ENCODE data around the gene MYO18A. TPM values are rescaled to one million over a fixed set of nuclear protein-coding genes. Genes with fewer than 3 reads are reported as not detected.

Gene MYO18A
- total RNA-seq, 1 experiment from 2014 or later: 13.3 TPM

DNA sequence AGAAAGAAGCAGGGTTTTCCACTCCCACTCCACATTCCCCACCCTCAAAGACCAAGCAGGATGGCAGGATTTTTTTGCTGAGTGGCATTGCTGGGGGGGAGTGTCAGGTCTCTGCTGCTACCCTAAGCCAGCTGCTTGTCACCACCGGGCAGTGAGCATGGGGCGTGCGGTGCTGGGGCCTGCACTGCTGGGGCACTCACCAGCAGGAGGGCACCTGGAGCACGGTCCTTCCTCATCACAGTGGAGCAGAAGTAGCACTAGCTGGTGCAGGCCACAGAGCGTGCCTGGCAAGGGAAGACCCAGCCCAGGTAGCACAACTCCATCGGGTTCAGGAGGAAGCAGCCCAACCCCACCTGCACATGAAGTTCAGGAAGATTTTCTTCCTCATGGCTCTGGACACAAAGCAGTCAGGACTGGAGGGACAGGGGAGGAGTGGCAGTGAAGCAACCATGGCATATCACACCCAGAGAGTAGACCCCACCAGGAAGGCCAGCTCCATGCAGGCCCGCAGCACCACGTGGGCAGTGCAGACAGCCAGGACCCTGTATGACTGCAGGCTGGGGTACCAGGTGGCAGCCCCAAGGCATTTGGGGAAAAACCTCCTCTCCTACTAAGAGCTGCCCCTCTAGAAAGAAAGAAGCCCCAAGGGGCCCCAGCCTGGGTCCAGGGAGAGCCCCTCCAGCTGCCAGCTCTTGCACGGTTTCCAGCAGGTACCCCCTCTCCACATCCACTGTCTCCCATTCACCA, 16.7 kb upstream of the MYO18A start:
- DNase-seq (ENCODE audit: low read depth): no peak
- in situ Hi-C loops (cut with HindIII; ENCODE audit: low pct_unique_long_range_greater_than_20kb, low sequenced_read_pairs): no loop called here

DNA sequence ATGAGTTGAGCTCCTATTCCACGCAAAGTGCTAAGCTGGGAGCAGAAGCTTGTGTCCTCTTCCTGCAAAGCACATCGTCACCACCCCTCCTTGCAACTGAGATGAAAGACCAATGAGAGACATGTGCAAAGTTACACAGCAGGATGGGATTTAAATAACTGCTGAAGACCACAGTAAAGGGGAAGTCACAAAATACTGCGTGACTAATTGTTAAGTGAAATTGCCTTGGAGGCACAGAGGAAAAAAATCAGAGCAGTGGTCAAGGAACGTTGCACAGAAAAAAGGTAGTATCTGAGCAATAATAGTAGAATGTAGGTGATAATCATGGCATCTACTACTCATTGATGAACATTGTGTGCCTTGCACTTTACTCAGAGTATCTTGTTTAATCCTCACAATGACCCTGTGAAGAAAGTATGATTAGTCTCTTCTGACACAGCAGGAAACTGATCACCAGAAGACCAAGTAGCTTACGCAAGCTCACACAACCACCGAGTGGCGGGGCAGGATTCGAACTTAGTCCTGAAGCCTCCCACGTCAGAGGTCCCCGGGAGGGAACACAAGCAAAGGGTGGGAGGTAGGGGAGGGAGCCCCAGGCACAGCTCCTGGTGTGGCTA, 15.4 kb upstream of the MYO18A start:
- in situ Hi-C loops (cut with HindIII; ENCODE audit: low pct_unique_long_range_greater_than_20kb, low sequenced_read_pairs): no loop called here
- no peak for DNase-seq (ENCODE audit: low read depth)

DNA sequence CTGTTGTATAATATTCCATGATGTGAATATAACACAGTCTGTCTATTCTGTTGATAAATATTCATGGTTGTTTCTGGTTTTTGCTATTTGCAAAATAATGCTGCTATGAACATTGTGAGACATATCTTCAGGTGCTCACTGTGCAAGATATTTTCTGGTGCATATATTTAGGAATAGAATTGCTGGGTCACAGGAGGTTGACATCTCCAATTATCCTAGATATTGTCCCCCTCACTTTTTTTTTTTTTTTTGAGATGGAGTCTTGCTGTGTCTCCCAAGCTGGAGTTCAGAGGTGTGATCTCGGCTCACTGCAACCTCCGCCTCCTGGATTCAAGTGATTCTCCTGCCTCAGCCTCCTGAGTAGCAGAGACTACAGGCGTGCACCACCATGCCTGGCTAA, 14.5 kb upstream of the MYO18A start:
- no peak for DNase-seq (ENCODE audit: low read depth)
- in situ Hi-C loops (cut with HindIII; ENCODE audit: low pct_unique_long_range_greater_than_20kb, low sequenced_read_pairs): no loop called here

DNA sequence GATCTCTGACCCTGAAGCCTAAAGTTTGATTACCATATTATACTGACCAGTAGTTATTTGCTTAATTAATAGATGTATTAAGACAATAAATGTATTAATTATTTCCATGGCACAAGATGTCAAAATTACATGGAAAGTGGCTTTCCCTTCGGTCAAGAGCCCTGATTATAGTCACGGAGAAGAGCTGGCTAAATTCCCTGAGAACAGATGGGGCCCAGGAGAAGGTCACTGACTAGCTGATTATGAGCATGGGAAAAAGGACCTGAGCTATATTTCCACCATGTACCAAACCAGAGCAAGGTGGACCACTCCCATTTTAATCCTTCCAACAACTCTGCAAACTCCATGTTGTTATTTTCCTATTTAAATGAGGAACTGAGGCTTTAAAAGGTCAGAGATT, 12.9 kb upstream of the MYO18A start:
- in situ Hi-C loops (cut with HindIII; ENCODE audit: low pct_unique_long_range_greater_than_20kb, low sequenced_read_pairs): no loop called here
- no peak for DNase-seq (ENCODE audit: low read depth)

GRCh38 chr17:29190592-29191207, 10.5 kb upstream of the MYO18A start:
- DNase-seq (ENCODE audit: low read depth): no peak
- in situ Hi-C loops (cut with HindIII; ENCODE audit: low pct_unique_long_range_greater_than_20kb, low sequenced_read_pairs): no loop called here

DNA sequence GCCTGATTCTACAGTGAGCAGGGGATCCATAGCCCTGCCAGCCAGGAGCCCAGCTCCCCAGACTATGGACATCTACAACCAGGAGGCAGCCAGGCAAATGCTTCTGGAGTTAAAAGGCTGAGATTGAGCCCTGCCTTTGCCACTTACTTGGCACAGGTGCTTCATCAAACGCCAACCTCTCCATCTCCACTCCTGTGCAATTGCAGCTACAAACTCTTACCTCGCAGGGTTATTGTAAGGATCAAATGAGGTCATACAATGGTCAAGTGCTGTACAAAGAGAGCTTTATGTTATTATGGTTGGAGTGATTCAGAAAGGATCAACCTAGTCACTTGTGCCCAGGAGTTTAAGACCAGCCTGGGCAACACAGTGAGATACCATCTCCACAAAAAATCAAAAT, 9.8 kb upstream of the MYO18A start:
- in situ Hi-C loops (cut with HindIII; ENCODE audit: low pct_unique_long_range_greater_than_20kb, low sequenced_read_pairs): no loop called here
- no peak for DNase-seq (ENCODE audit: low read depth)

DNA sequence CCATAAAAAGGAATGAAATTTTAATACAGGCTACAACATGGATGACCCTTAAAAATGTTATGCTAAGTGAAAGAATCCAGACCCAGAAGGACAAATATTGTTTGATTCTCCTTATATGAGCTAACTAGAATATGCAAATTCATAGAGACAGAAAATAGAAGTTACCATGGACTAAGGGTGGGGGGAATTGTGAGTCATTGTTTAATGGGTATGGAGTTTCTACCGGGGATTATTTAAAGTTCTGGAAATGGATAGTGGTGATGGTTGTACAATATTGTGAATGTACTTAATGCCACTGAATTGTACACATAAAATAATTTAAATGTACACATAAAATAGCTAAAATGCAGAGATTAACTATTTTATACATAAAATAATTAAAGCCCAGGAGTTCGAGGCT, 9.2 kb upstream of the MYO18A start:
- DNase-seq (ENCODE audit: low read depth): no peak
- in situ Hi-C loops (cut with HindIII; ENCODE audit: low pct_unique_long_range_greater_than_20kb, low sequenced_read_pairs): no loop called here

GRCh38 chr17:29181226-29181625, 1.0 kb upstream of the MYO18A start:
- no peak for DNase-seq (ENCODE audit: low read depth)
- in situ Hi-C loops (cut with HindIII; ENCODE audit: low pct_unique_long_range_greater_than_20kb, low sequenced_read_pairs): no loop called here

DNA sequence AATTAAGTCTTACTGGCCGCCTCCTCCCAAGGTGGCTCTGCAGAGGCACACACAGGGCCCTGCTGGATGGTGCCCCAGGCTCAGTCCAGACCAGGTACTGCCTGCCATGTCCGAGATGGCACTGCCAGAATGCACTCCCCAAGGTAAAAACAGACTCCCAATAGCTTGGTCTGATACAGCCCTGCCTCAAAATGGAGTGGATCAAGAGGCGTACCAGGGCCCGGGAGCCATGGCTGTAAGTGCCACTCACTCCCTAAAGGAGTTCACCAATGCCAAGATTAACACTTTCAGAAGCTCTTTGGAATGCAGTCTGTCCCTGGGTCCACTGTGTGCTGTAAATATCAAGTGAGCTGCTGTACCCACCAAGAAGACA, 576 bp upstream of the MYO18A start:
- DNase-seq (ENCODE audit: low read depth): no peak
- in situ Hi-C loops (cut with HindIII; ENCODE audit: low pct_unique_long_range_greater_than_20kb, low sequenced_read_pairs): no loop called here

- in situ Hi-C loops (cut with HindIII; ENCODE audit: low pct_unique_long_range_greater_than_20kb, low sequenced_read_pairs): no loop called here
- DNase-seq (ENCODE audit: low read depth): peak; percentile 37
Measured at GRCh38 chr17:29179232-29180033, 765 bp downstream of the MYO18A start.

- in situ Hi-C loops (cut with HindIII; ENCODE audit: low pct_unique_long_range_greater_than_20kb, low sequenced_read_pairs): no loop called here
Measured at GRCh38 chr17:29178750-29179231, 1.4 kb downstream of the MYO18A start.

GRCh38 chr17:29177871-29178749, 2.1 kb downstream of the MYO18A start:
- in situ Hi-C loops (cut with HindIII; ENCODE audit: low pct_unique_long_range_greater_than_20kb, low sequenced_read_pairs): no loop called here
- no peak for DNase-seq (ENCODE audit: low read depth)

More at GRCh38 chr17:29178750-29179231, 1.4 kb downstream of the MYO18A start:
- DNase-seq (ENCODE audit: low read depth): no peak

- in situ Hi-C loops (cut with HindIII; ENCODE audit: low pct_unique_long_range_greater_than_20kb, low sequenced_read_pairs): no loop called here
- no peak for DNase-seq (ENCODE audit: low read depth)
Measured at GRCh38 chr17:29177541-29177870, 2.7 kb downstream of the MYO18A start.

DNA sequence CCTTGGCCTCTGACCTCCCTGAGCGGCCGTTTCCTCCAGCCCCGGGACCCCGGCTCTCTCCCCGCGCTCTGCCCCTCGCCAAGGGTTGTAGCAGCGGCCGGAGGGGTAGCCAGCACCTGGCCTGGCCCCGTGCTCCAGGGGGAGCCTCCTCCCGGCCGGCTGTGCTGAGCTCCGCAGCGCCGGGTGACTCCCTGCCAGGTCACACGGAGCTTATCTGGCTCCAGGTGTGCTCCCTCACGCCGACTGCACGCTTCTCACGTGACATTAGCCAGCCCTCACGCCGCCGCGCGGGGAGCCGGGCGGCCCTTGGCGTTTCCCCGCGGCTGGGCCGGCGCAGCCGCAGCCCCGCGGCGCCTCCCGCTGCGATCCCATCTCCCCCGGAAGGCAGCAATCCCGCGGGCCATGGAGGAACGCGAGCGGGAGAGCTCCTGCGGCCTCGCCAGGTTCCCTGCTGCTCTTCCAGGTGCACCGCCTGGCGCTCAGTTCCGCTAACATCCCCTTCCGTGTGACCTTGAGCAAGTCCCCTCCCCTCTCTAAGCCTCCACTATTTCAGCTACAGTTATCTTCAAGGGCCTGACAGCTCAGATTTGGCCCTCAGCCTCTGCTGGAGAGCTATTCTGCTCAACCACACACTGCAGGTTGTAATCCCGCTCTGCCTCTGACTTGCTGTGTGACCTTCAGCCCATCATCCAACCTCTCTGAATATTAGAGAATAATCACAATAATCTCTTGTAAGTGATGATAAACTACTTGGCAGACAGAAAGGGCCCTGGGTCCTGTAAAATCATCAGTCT, 3.4 kb downstream of the MYO18A start:
- DNase-seq (ENCODE audit: low read depth): peak; percentile 41
- in situ Hi-C loops (cut with HindIII; ENCODE audit: low pct_unique_long_range_greater_than_20kb, low sequenced_read_pairs): no loop called here

- in situ Hi-C loops (cut with HindIII; ENCODE audit: low pct_unique_long_range_greater_than_20kb, low sequenced_read_pairs): no loop called here
- DNase-seq (ENCODE audit: low read depth): no peak
Measured at GRCh38 chr17:29175349-29175748, 4.8 kb downstream of the MYO18A start.

DNA sequence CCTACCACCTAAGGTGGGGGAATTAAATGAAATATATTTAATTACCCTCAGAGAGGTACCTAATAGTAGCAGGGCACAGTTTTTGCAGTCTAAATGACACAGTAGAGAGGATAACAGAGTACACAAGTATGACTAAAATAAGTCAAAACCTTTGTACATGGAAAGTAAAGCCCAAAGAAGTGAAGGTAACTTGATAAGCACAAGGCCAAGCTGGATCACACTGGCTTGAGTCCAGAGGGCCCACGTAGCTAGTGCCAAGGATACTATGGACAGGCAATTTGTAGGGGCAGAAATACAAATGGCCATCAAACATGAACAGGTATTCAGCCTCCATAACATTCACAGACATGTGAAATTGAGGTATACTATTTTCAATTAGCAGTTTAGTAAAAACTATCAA, 7.6 kb downstream of the MYO18A start:
- in situ Hi-C loops (cut with HindIII; ENCODE audit: low pct_unique_long_range_greater_than_20kb, low sequenced_read_pairs): no loop called here
- DNase-seq (ENCODE audit: low read depth): no peak

DNA sequence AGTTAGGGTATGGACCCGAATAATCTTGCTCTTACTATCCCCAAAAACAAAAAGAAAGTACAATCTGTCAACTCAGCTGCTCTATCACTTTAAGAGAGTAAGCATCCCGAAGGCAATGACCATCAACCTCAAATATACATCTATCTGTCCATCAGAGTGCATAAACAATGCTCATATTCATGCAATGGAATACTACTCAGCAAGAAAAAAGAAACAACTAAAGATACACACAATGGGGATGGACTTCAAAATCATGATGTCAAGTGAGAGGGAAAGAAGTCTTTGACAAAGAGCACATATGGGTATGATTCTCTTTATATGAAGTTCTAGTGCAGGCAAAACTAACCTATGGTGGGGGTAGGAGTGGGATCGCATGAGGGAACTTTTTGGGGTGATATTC, 9.5 kb downstream of the MYO18A start:
- in situ Hi-C loops (cut with HindIII; ENCODE audit: low pct_unique_long_range_greater_than_20kb, low sequenced_read_pairs): no loop called here

More for the DNA sequence above, 9.5 kb downstream of the MYO18A start:
- no peak for DNase-seq (ENCODE audit: low read depth)

Measured in Caki2 (cell line).